HL-60/S4 treated with phorbol 12-myristate 13-acetate at 8.2 ng/mL for 4 days and 3 days (cell line): ENCODE measurements around the gene GUCY2C.

ENCODE experiments used
- in situ Hi-C: fragments of 300-500 bp; cut with MboI; formaldehyde crosslinking; loops from 2 replicates; pipeline ENCODE4 v1.15.0; 2022; ENCODE audit warnings: low sequenced_read_pairs

GUCY2C gene

GRCh38 chr12:14629832-14630710 is 66.3 kb downstream of the GUCY2C start:
- in situ Hi-C loops: no loop called here

- in situ Hi-C loops: no loop called here
Observed at GRCh38 chr12:14628771-14629170, 67.6 kb downstream of the GUCY2C start.

GRCh38 chr12:14621826-14622225 is 74.6 kb downstream of the GUCY2C start:
- in situ Hi-C loops: no loop called here

GRCh38 chr12:14619741-14620501 is 76.5 kb downstream of the GUCY2C start:
- in situ Hi-C loops: no loop called here

GRCh38 chr12:14618983-14619382 is 77.4 kb downstream of the GUCY2C start:
- in situ Hi-C loops: no loop called here

- in situ Hi-C loops: no loop called here
Observed at GRCh38 chr12:14614704-14615121, 81.7 kb downstream of the GUCY2C start.

GRCh38 chr12:14613718-14614117 is 82.7 kb downstream of the GUCY2C start:
- in situ Hi-C loops: no loop called here

- in situ Hi-C loops: no loop called here
Observed at GRCh38 chr12:14612898-14613445, 83.4 kb downstream of the GUCY2C start.

- in situ Hi-C loops: no loop called here
Observed at GRCh38 chr12:14612250-14612649, 84.1 kb downstream of the GUCY2C start.

GRCh38 chr12:14611640-14612203 is 84.7 kb downstream of the GUCY2C start:
- in situ Hi-C loops: no loop called here

GRCh38 chr12:14607568-14607967 is 88.8 kb downstream of the GUCY2C start:
- in situ Hi-C loops: no loop called here

GRCh38 chr12:14605401-14605989 is 90.9 kb downstream of the GUCY2C start:
- in situ Hi-C loops: no loop called here

- in situ Hi-C loops: no loop called here
Observed at GRCh38 chr12:14601692-14602478, 94.5 kb downstream of the GUCY2C start.

GRCh38 chr12:14597480-14597879 is 98.9 kb downstream of the GUCY2C start:
- in situ Hi-C loops: no loop called here

- in situ Hi-C loops: no loop called here
Observed at GRCh38 chr12:14591719-14592118, 104.7 kb downstream of the GUCY2C start.

- in situ Hi-C loops: no loop called here
Observed at GRCh38 chr12:14589169-14590004, 107.0 kb downstream of the GUCY2C start.

- in situ Hi-C loops: no loop called here
Observed at GRCh38 chr12:14588571-14588970, 107.8 kb downstream of the GUCY2C start.

- in situ Hi-C loops: no loop called here
Observed at GRCh38 chr12:14578646-14579045, 117.8 kb downstream of the GUCY2C start.

- in situ Hi-C loops: no loop called here
Observed at GRCh38 chr12:14577344-14577743, 119.1 kb downstream of the GUCY2C start.
